ENCODE results near the gene CEPT1.

CEPT1 gene

DNA sequence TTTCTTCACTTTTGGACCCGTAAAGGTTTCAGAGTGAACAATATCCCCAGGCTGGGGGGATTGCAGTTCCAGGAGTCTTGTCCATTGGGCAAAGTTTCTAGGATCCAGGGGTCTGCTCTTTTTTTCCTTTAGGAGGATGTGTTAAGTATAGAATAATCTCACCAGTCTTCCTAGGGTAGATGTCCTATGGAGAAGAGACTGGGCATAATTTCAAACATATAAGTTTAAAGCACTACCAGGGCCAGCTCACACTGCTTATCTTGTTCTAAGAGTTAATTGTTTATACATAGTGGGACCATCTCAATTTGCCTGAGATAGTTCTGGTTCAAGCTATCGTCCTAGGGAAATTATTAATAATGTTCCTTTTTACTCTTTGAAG is 88.7 kb downstream of the CEPT1 start:
- DNase-seq = no peak

DNA sequence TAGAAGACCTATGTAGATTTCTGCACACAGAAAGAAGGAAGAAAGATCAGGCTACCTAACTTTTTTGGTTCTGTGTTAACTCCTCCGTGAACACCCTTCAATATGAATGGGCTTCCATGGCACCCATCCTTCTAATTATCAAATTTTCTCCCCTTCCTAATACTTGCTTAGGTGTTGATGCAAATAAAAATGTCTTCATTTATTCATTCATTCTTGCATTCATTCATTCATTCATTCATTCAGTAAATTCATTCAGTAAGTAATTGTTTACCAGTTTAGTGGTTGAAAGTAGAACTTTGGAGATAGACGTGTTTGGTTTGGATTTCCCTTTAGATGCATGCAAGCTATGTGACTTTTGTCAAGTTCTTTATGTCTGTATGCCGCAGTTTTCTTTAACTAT is 92.1 kb downstream of the CEPT1 start:
- no peak for DNase-seq

DNA sequence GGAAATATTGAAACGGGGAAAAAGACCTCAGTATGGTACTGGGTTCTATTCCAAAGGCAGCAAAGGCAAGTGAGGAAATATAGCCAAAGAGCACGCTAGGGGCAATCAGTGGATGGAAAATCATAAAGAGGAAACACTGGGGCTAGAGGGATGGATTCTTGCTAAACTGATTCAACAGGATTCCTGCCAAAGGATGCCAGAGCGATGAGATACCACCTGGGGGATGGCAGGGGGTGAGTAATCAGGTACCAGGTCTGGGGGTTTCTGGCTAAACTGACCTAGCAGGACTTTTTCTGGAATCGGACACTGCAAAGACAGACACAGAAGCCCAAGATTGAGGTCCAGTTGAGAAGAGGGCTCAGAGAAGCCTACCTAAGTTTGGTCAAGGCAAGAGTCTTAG is 94.2 kb downstream of the CEPT1 start:
- no peak for DNase-seq
